ENCODE measurements around the gene MRPS26. TPM values are rescaled to one million over a fixed set of nuclear protein-coding genes. Genes with fewer than 3 reads are reported as not detected.

Gene MRPS26
- total RNA-seq, result 84.4 and 89.2 TPM in 2 replicates
- polyA plus RNA-seq, result 150 and 174 TPM in 2 replicates

DNA sequence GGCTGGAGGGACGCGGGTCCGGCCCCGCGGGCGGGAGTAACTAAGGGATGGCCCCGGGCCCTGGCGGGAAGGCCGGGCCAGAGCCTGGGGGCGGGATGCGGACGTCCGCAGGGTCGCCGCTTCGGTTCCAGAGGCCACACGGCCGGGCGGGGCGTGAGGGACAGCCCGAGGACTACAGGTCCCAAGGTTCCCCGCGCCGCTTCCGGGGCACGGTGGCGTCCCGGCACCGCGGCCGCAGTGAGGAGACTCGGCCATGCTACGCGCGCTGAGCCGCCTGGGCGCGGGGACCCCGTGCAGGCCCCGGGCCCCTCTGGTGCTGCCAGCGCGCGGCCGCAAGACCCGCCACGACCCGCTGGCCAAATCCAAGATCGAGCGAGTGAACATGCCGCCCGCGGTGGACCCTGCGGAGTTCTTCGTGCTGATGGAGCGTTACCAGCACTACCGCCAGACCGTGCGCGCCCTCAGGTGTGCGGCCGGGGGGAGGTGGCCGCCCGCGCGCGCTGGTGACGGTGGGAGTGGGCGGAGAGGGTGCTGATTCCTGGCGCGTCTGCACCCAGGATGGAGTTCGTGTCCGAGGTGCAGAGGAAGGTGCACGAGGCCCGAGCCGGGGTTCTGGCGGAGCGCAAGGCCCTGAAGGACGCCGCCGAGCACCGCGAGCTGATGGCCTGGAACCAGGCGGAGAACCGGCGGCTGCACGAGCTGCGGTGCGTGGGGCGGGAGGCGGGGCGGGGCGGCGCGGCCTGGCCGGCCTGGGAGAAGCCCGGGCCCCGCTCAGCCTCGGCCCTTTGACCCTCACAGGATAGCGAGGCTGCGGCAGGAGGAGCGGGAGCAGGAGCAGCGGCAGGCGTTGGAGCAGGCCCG is at the start of gene MRPS26:
TSS of gene MRPS26 (plus strand) at position 237 of the 861 bp plus-strand sequence. CDS start at position 254, 17 bp downstream.
- peaks cover 23% of the 10 kb centered on the region for H3K4me1 ChIP-seq (ENCODE audit: insufficient read depth)
- H3K79me2 ChIP-seq, result peaks cover 18% of the 10 kb centered on the region
- H3K4me3 ChIP-seq, result peak within 1 kb of the TSS; percentile 98
- peak within 1 kb of the TSS; percentile 93 for H2AFZ ChIP-seq
- H3K27ac ChIP-seq, result peak within 1 kb of the TSS; percentile 98
- no peaks in the 10 kb centered on the region for H4K20me1 ChIP-seq (ENCODE audit: insufficient read depth, poor library complexity, severe bottlenecking)
- no peaks in the 10 kb centered on the region for H3K9me3 ChIP-seq (ENCODE audit: low read depth)
- no peaks in the 10 kb centered on the region for H3K27me3 ChIP-seq
- DNase-seq (ENCODE audit: low spot score), result peak; percentile 94
- no peaks in the 10 kb centered on the region for H3K36me3 ChIP-seq (replicated peaks; ENCODE audit: insufficient read depth, low read depth)
- TF ChIP-seq, protein P1, sequence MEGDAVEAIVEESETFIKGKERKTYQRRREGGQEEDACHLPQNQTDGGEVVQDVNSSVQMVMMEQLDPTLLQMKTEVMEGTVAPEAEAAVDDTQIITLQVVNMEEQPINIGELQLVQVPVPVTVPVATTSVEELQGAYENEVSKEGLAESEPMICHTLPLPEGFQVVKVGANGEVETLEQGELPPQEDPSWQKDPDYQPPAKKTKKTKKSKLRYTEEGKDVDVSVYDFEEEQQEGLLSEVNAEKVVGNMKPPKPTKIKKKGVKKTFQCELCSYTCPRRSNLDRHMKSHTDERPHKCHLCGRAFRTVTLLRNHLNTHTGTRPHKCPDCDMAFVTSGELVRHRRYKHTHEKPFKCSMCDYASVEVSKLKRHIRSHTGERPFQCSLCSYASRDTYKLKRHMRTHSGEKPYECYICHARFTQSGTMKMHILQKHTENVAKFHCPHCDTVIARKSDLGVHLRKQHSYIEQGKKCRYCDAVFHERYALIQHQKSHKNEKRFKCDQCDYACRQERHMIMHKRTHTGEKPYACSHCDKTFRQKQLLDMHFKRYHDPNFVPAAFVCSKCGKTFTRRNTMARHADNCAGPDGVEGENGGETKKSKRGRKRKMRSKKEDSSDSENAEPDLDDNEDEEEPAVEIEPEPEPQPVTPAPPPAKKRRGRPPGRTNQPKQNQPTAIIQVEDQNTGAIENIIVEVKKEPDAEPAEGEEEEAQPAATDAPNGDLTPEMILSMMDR (IDR thresholded peaks at IDR 0.05; ENCODE audit: poor library complexity), result no peak
- TF ChIP-seq EZH2 (IDR thresholded peaks at IDR 0.05; ENCODE audit: borderline replicate concordance) (no peak), EZH2phosphoT487 (IDR thresholded peaks at IDR 0.05; ENCODE audit: low read depth, severe bottlenecking, unreplicated experiment) (no peak)
- WGBS (ENCODE audit: low lambda C conversion rate, missing lambda C conversion rate), result under 1% methylated on average over 81 of the region's 104 CpGs
- H3K9me2 ChIP-seq (replicated peaks; ENCODE audit: insufficient read depth), result no peaks in the 10 kb centered on the region
- H3K4me2 ChIP-seq, result peak within 1 kb of the TSS; percentile 88

DNA sequence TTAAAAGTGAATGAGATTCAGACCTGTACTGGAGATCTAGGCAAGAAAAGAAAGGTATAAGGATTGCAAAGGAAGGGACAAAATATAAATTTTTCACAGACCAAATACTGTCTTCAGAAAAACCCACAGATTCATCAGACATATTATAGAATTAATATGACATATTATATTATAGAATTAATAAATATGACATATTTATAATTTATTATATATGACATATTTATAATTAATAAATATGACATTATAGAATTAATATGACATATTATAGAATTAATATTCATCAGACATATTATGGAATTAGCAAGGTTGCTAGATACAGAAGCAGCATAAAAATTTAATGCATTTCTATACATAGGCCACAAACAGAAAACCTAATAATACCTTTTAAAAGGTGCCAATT is 47.1 kb upstream of the MRPS26 start:
- no peak for DNase-seq (ENCODE audit: low spot score)
- Histone ChIP-seq H3K27me3 (no peaks in the 10 kb centered on the region), H2AFZ (no peak overlapping the region), H3K79me2 (no peaks in the 10 kb centered on the region), H3K36me3 (replicated peaks; ENCODE audit: insufficient read depth, low read depth) (no peaks in the 10 kb centered on the region), H3K9me3 (ENCODE audit: low read depth) (no peaks in the 10 kb centered on the region), H3K4me2 (no peak overlapping the region), H3K27ac (no peak overlapping the region), H3K4me1 (ENCODE audit: insufficient read depth) (no peaks in the 10 kb centered on the region), H4K20me1 (ENCODE audit: insufficient read depth, poor library complexity, severe bottlenecking) (no peaks in the 10 kb centered on the region), H3K9me2 (replicated peaks; ENCODE audit: insufficient read depth) (no peaks in the 10 kb centered on the region), H3K4me3 (no peak overlapping the region)
- TF ChIP-seq, protein P1 (IDR thresholded peaks at IDR 0.05; ENCODE audit: poor library complexity), result no peak
- no peak for TF ChIP-seq EZH2 (IDR thresholded peaks at IDR 0.05; ENCODE audit: borderline replicate concordance)
- no peak for TF ChIP-seq EZH2phosphoT487 (IDR thresholded peaks at IDR 0.05; ENCODE audit: low read depth, severe bottlenecking, unreplicated experiment)

DNA sequence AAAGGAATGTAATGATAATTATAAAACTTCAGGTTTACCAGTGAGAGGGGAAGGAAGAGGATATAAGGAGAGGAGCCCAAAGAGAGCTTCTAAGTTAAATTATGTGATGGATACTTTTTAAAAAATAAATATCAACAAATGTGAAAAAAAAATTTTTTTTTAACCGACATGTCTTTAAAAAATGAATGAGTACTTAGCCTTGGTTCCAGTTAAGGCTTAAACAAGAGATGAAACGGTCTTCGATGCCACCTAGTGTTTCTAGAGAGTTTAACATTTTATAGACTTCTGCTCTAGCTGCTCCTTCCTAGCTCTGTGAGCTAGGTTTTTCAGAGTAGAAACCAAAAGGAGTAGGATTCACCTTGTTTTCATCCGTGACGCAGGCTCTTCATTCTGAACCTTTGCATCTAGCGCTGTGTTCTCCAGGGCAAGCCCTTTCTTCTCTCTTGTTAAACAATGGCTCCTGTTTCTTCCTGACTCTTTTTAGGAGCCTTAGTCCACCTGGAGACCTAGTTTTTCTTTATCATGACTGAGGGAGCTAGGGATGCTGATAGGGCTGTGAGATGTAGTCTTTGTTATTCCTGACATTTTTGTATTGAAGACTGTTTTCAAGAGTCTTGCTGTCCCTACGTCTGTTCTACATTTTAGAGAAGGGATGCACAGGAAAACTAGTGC is 44.9 kb upstream of the MRPS26 start:
- no peaks in the 10 kb centered on the region for H3K36me3 ChIP-seq (replicated peaks; ENCODE audit: insufficient read depth, low read depth)
- H3K27ac ChIP-seq, result no peak overlapping the region
- no peak for TF ChIP-seq EZH2 (IDR thresholded peaks at IDR 0.05; ENCODE audit: borderline replicate concordance)
- TF ChIP-seq, protein P1 (IDR thresholded peaks at IDR 0.05; ENCODE audit: poor library complexity), result peak; percentile 71
- no peaks in the 10 kb centered on the region for H3K9me3 ChIP-seq (ENCODE audit: low read depth)
- H3K4me1 ChIP-seq (ENCODE audit: insufficient read depth), result no peaks in the 10 kb centered on the region
- H3K9me2 ChIP-seq (replicated peaks; ENCODE audit: insufficient read depth), result no peaks in the 10 kb centered on the region
- no peak overlapping the region for H3K4me3 ChIP-seq
- H4K20me1 ChIP-seq (ENCODE audit: insufficient read depth, poor library complexity, severe bottlenecking), result no peaks in the 10 kb centered on the region
- no peak overlapping the region for H2AFZ ChIP-seq
- no peaks in the 10 kb centered on the region for H3K79me2 ChIP-seq
- peak; percentile 72 for DNase-seq (ENCODE audit: low spot score)
- WGBS (ENCODE audit: low lambda C conversion rate, missing lambda C conversion rate), result 38% methylated on average over 7 of the region's 7 CpGs
- H3K27me3 ChIP-seq, result no peaks in the 10 kb centered on the region
- no peak overlapping the region for H3K4me2 ChIP-seq

All from hepatocyte (in vitro differentiated cells).